Measurements from ENCODE around the gene MYEF2.

The MYEF2 gene

DNA sequence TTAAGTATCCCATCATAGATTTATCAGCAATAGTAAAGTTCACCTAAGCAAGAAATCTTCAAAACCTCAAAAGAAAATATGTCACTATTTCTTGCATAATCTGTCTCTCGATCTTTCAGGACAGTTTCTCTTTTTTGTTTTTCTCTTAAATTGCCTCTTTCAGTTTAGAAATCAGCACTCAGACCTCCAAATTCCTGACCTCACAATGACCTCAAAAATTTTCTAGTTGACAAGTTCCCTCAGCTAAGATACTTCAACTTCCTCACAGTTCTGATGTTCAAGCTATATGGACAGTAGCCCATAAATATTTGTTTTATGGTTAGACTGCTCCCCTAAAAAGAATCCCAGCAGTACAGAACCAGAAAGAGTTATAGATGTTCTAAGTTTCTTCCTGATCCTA, 33.2 kb downstream of the MYEF2 start:
- no peak for DNase-seq

DNA sequence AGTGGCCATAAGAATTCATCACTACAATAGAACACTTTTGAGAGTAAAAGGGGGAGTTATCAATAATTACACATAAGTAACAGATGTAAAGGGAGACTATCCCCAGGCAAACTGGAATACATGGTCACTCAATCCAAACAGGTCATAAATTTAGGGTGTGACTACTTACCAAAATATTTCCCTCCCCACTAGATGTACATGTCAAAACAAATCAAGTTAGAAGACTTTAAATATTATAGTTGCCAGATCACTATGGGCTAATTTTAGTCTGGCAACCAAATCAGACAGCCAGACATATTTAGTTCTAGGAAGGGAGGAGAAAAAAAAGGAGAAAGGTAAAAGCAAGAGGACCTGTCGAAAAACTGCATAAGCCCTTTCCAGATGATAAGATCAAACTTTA, 34.2 kb downstream of the MYEF2 start:
- no peak for DNase-seq

DNA sequence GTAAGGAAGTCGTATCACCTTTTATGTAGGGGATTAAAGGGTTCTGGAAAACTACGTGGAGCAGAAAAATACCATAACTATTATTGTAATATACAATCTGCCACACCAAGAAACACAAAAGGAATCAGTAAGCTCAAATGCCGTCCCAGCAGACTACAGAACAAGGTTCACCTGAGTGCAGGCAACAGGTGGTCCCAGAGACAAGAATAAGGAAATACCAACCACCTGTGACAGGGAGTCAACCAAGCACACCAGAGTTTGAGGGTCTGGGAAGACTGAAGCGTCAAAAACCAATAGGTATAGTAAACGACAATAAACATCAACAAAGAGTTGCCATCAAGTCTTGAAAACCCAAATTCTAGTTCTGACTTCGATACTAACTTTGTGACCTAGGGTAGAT, 45.2 kb downstream of the MYEF2 start:
- no peak for DNase-seq

DNA sequence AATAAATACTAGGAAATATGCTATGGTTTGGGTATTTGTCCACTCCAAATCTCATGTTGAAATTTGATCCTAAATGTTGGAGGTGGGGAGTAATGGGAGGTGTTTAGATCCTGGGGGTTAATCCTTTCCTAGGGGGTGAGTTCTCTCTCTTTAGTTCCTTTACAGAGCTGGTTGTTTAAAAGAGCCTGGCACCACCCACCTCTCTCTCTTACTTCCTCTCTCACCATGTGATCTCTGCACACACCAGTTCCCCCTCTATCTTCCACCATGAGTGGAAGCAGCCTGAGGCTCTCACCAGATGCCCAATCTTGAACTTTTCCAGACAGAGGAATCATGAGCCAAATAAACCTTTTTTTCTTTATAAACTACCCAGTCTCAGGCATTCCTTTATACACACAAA, 46.8 kb downstream of the MYEF2 start:
- DNase-seq: no peak

DNA sequence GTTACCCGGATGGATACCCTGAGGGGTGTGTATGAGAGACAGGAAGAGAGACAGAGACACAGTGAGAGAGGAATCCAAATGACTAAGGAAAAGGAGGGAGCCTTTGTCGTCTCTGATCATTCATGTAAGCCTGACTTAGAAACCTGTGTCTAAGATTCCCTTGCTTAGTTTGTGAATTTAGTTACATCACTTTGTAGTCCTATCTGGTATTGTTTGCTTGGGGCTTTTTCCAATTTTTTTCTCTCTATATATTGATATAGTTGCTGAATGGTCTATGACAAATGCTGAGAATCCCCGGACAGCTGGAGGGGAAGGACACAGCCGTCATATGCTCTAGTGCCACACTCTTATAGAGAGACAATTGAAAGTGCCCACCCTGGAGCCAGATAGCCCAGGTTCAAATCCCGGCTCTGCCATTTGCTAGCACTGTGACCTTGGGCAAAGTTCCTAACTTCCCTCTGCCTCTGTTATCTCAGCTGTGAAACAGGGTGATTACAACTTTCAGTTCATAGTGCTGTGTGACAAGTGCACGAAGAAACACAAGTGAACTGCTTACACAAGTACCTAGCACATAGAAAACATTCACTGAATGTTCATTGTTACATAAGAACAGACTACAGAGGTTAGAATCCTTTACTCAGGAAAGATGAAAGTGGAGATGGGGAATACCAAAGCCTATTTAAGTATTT, 51.3 kb downstream of the MYEF2 start:
- no peak for DNase-seq

DNA sequence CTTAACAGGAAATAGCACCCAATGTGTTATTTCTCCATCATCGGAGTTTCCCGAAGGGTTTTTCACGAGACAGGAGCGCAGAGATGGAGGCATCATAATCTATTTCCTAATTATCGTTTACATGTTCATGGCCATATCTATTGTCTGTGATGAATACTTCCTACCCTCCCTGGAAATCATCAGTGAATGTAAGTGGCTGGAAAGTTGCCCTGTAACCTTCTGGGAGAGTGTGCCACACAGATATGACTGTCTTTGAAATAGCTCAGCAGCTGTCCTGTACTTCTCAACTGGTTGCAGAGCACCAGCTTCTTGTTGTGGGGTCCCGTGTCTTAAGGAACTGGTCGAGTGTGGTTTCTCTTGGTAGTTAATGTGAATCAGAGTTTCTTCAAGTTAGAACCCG, 56.2 kb downstream of the MYEF2 start:
- DNase-seq: no peak

DNA sequence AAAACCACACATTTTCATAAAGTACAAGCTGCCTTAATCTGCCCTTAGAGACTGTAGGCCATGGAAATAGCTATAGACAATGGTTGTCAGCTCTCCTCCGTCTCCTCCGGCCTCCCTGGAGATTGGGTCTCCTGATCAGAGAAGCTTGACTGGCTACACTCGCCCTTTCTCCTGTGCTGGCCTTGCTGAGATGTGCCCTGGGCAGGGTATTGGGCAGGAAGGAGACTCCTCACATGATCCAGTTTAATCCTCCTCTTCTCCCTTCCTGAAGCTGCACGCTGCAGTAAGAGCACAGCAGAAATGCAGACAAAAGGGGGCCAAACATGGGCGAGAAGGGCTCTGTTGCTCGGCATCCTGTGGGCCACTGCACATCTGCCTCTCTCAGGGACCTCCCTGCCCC, 57.4 kb downstream of the MYEF2 start, which contains the start of gene SLC24A5:
Gene SLC24A5, plus strand, starts transcription at position 246 of the 400 bp plus-strand sequence. Its CDS starts 55 bp downstream, at position 301.
- DNase-seq: no peak

DNA sequence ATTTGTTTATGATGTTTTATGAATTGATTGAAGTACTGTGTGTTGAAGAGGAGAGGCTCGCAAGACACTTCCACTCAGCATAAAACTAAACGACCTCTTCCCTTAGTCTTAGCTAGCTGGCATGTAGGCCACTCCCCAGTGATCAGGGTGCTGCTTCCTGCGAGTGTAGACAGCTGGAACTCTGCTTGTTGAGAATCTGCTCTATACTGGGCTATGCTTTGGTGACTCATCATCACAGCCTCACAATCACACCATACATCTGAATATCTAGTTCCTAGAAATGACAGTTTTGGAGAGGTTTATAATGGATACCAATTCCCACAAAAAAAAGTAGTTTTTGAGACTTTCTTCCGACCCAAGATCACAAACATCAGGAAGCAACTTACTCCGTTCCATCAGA, 58.8 kb downstream of the MYEF2 start:
- no peak for DNase-seq

DNA sequence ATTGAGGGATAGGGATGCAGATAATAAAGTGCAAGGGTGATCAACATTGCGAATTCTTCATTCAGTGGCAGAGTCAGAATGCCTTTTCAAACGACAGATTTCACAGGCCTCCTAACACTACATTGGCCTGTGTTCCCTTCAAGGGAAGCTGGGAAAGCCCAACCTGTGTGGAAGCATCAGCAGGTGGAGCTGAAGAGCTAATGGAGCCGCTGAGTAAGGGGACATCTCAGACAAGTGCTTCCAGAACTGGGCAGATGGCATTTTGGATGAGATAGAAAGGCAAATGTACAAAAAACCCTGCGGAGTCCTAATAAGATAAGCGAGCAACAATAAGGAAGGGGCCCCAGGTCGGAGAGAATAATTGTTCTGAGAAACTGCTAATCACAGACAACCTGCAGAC, 65.9 kb downstream of the MYEF2 start:
- DNase-seq: no peak

DNA sequence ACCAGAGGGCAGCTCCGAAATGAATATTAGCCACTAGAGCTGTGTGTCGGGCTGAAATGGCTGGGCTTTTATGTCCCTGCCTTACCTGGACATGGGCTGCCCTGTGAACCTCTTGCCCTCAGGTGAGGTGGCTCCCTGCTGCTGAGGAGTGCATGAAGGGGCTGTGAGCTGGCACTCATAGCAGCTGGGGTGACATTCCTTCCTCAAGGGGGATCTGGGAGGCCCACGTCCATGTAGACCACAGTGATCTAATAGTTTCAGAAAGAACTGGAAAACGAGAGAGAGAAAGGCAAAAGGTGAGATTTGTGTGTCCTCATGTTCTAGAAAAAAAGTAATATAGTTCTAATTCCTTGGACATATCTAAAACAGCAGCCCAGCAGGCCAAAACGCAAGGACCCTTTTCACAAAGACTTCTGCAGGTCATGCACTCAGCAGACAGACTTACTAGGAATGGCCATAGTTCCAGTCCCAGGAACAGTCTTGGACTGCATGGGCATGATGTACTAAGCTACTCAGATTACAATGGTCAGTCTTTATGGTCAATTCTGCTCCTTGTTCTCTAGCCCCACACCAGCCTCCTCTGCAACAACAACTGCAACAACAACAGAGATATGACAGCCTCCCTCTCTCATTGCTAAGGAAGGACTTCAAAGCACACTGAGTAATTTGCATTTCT, 68.1 kb downstream of the MYEF2 start:
- DNase-seq: no peak

DNA sequence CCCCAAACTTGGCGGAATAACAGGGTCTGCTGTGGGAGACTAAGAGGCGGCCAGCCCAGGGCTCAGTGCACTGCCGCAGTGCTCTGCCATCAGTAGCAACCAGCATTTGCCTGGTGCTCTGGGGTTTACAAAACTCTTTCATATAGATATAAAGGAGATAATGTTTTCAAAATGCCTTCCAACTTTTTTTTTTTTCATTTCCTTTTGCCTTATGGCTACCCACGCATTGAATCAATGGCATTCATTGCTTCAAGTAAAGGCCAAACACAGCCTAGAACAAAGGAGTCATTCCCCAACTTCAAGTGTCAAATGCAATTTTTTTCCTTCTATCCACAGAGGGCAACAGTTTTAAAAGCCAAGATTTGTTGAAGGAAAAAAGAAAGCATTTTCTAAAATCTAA, 68.9 kb downstream of the MYEF2 start:
- no peak for DNase-seq

DNA sequence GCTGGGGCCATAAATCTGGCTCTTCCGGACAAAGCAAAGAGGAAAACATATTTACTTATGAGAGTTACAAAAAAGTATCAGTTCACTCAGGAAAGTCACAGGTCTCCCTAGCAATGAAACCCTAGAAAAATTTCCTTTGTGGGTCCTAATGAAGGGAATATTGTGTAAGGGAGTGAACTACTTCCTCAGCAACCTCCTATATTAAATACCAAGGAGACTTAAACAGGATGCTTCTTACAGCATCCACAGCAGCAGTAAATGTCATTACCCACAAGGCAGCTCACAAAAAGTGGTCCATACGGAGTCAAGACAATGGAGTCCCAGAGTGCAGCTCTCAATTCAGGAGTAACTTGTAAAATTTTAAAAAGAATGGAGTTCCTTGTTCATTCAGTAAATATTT, 72.2 kb downstream of the MYEF2 start:
- no peak for DNase-seq

DNA sequence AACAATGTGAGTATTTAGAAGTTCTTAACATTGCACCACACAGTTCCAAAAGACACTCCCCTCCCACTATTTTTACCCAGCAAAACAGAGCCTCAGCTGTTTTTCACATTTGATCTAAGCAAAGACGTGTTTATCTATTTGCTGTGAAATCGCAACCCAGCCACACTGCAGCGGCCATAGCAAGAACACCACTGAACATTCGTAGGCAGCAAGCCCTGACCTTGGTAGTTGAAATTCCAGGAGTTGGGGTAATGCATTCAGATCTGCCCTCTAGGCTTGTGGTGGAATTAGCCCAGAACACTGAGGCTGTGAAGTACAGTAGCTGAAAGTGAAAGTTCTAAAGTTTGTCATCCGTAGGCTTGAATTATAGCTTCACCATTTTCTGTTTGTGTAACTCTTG, 74.4 kb downstream of the MYEF2 start:
- no peak for DNase-seq

DNA sequence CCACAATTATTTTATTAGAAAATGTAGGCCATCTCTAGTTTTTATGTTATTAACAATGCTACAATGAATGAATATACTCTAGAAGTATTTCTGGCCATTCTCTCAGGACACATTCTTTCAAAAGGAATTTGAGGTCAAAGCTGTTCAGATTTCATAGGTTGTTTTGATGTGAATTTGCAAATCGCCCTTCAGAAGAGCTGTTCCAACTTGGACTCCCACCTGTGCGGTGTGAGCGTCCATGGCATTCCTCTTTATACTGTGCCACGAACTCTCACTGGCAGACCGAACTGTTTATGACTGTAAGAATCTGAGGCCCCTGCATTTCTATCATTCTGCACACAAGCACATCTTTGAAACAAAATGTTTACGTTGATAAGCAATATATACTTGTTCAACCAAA, 75.9 kb downstream of the MYEF2 start:
- DNase-seq: no peak

DNA sequence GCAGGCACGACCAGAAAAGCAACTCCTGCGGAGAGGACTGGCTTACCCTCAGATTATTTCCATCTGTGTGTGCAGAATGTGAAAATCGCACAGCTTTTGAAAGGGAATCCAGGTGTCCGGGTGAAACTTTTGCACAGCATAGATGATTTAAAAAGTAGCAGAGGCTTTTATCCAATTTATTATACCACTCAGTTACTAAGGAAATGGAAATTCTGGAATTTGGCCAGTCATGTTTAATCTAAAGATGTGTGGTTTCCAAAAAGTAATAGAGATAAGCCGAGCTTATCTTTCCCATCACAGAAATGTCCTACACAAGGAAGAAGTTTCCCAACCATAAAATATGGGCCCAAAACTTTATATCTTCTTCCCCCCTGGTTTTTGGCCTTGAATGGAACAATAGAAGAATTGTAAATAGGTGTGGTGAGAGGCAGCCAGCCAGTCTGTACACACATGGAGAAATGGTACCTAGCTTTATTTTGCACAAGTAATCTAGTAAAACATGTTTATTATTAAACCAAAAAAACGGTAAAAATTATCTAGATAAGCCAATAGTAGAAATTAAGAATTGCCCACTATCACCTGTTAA, 76.6 kb downstream of the MYEF2 start:
- no peak for DNase-seq

DNA sequence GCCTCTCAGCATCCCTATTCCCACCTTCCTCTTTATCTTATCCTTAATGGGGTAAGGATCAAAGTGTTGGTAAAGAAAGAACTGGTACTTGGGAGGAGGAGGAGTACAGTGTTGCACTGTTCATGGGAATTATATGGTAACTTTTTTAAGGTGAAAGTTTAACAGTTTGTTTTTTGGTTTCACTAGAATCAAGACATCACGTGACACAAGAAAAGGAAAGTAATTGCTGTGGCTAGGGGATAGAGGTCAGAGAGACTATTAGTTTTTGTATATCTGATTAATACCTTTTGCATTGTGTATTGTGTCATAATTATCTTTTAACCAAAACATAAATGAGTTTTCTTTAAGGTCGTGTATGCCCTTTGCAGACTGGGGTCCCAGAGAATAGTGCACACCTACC, 80.8 kb downstream of the MYEF2 start:
- DNase-seq: no peak

DNA sequence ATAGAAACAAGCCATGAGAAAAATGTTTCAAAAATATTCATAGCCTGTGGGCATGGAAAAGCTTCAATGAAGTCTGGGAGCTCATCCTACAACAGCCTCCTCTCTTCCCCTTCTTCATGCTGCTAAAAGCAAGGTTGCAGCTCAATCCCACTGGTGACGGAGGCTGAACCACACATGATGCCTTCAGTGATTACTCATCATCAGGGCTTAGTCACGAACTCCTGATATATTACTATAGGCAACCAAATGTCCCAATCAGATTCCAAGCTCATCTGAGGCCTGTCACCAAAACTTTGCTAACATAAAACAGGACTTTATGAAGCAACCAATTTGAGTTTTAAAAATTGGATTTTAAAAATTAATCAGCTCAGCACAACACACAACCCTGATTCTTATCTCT, 81.3 kb downstream of the MYEF2 start:
- no peak for DNase-seq

DNA sequence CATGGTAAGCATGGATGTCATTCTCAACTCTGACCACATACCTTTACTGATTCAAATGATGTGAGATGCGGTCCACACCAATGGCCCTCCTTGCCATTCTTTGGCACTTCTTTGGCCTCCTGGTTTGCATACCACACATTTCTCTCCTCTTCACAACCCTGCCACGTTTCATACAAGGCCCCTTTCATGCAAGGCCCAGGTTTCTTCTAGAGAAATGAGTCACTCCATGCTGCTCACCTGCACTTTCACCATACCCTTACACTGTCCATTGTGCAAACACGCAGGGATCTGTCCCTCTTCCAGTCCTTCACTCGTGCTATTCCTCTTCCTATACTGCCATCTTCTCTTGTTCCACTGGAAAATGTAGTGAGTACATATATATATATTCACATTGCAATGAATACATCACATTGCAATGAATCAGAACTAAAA, 81.7 kb downstream of the MYEF2 start:
- no peak for DNase-seq

DNA sequence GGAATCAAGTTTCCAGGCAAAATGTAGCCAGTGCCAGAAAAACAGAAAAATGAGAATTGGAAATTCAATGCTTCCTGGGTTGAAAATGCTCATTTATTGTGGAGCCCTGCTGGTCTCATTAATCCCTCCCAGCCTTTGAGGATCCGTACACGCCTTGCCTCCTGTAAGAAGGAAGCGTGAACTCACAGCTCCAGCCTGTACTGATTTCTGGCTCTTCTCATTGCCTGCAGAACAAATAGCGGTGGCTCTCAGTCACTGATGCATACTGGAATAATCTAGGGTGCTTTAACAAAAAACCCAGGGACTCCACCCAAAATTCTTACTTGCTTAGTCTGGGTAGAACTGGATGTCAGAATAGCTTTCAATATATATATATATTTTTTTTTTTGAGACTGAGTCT, 86.6 kb downstream of the MYEF2 start:
- DNase-seq: no peak

DNA sequence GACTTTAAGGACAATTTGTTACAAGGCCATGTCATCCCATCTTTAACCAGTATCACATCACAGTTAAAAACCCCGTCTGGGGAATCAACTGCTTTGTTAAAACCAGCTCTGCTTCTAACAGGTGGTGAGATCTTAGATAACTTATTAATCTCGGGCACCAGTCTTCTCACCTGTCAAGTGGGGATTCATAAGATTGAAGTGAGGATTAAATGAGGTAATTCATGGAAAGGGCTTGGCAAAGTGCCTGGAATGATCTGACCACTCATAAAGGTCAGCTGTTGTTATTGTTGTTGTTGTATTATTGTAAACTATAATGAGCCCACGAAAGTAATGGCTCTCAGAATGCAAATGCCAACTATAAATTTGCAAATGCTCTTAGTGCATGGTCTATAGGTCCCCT, 87.4 kb downstream of the MYEF2 start:
- no peak for DNase-seq

DNA sequence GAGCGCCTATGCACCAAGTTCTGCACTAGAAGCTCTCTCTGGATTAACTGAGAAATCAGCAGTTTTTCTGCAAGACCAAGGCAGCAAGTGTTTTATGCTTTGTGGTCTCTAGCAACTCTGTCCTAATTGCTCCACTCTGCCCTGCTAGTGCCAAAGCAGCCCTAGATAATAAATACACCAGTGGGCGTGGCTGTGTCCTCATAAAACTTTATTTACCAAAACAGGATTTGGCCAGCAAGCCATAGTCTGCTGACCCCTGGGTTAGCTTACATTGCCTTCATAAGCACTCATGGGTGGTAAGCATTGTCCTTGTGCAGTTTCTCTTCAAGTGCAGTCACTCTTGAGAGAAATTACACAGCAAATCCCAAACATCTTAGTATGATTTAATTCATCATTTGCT, 88.0 kb downstream of the MYEF2 start:
- no peak for DNase-seq

DNA sequence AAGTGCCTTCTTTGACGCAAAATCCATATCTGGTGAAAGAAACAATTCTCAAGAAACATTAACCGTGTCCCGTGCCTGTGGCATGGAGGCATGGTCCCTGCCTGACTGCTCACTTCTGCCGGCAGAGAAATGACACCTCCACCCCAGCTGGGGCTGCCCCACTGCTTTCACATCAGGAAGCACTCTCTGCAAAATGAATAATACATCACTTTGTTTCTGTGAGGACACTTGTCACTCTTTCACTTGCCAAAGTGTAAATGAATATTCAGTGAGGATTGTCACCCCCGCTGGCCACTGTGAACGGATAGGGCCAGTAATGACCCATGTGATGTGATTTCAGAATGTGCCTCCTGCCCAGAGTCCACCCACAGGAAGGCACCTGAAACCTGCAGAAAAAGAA, 88.4 kb downstream of the MYEF2 start:
- no peak for DNase-seq

DNA sequence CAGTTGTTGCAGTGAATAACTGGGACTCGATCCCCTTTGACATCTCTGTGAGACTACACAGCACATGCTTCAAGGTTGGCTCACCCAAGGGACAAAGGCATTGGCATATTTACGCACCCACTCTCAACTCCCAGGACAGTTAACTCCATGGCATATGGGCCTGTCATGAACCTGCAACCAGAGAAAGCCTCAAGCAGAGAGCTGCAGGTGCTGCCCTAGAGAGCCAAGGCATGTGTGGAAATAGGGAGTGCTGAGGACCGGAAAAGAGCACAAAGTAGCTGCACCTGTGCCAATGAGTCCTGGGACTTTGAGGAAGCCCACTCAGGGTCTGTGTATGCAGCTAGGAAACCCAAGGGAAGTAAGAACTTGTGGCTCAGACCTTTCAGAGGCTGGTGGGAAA, 90.3 kb downstream of the MYEF2 start:
- DNase-seq: no peak

DNA sequence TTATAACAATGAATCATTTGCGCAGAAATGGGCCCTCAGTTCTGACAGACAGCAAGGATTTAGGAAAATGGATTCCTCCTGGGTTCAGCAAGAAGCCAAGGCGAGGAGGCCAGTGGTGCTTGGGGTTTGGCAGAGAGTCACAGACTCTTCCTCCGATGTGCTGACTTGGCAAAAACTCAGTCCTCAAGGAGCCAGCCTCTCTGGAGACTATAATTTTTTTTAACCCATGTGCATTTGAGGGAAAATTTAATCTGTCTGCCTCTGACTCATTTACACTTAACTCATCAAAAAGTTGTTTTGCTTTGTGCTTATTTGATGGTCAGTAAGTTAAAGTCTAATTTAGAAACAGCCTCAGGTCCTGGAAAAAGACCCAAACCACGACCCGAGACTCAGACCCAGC, 91.5 kb downstream of the MYEF2 start:
- no peak for DNase-seq

DNA sequence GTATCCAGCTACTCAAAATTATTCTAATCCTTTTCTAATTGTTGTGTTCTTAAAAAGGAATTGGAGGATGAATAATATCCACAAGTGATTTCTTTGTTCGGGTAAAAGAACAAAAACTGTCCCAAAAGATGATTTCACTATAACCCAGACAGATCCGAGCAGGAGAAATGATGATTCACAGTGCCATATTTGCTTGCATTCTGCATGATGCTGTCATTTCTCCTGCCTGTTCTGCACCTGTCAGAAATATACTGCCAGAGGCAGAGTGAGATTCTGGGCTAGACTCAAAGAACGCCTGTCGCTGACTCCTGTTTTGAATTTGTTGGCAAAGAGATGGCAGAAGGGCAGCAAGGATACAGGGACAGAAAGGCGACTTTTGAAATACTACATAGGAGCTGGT, 92.0 kb downstream of the MYEF2 start:
- no peak for DNase-seq

Data from stimulated activated CD4-positive, alpha-beta T cell treated with anti-CD3 and anti-CD28 coated beads, Interleukin-4, amount 100 ng/mL, for 4 hours (primary cell).